ENCODE measurements around the gene CEP104.

Gene CEP104

DNA sequence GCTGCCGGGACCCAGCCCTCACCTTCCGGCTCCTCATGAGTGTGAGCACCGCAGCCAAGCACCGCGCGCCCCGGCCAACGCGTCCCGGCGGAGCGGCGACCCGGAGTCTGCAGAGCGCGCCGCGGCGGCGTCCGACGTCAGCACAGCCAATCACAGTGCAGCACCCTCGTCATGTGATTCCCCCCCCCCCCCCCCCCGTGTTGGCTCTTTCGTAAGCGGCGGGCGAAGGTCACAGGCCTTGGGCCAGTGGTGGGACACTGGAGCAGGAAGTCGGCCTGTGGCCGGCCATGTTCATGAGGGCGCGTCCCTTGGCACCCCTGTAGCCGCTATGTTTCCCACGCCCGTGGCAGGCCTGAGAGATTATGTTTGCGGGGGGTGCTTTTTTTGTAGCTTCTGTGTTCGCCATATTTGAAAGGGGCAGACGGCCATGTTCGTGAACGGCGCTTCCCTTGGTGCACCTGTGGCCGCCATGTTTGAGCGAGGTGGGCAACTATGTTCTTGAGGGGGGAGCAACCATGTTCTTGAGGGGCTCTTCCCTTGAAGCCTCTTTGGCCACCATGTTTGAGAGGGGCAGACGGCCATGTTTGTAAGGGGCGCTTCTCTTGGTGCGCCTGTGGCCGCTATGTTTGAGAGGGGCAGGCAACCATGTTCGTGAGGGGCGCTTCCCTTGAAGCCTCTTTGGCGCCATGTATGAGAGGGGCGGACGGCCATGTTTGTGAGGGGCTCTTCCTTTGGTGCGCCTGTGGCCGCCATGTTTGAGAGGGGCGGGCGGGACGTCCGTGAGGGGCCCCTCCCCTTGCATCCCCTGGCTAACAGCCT is 43.3 kb upstream of the CEP104 start, which contains the start of gene C1orf174:
TSS of gene C1orf174 (minus strand) at position 123 of the 819 bp plus-strand sequence. CDS start at position 37, 86 bp downstream.
- Mint-ChIP-seq H3K27me3 (no peaks in the 10 kb centered on the region), H3K27ac (ENCODE audit: low read depth) (peak within 1 kb of the TSS; percentile 92), H3K4me1 (peaks cover 50% of the 10 kb centered on the region), H3K4me3 (peak within 1 kb of the TSS; percentile 94), H3K36me3 (ENCODE audit: insufficient read depth) (peaks cover 14% of the 10 kb centered on the region), H3K9me3 (peaks cover 6% of the 10 kb centered on the region)
- DNase-seq (ENCODE audit: low spot score in 2 of 2) (peak; percentile 86 to 96), ATAC-seq (replicated peaks; ENCODE audit: extremely low read depth, poor library complexity, severe bottlenecking) (peak; percentile 91)

DNA sequence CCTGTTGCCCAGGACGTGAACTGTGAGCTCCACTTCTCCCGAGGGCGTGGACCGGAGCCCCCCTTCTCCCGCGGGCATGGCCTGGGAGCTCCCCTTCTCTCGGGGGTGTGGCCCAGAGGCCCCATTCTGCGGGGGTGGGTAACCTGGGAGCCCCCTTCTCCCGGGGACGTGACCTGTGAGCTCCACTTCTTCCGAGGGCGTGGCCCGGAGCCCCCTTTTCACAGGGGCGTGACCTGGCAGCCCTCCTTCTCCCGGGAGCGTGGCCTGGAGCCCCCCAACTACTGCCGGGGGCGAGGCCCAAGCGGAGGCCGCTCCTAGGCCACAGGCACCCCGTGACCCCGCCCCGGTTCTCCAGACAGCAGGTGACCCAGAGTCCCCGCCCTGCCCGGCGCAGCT is 42.7 kb upstream of the CEP104 start:
- Mint-ChIP-seq H3K27ac (ENCODE audit: low read depth) (peak overlapping the region; percentile 92), H3K36me3 (ENCODE audit: insufficient read depth) (peaks cover 16% of the 10 kb centered on the region), H3K9me3 (peaks cover 6% of the 10 kb centered on the region), H3K4me1 (peaks cover 50% of the 10 kb centered on the region), H3K27me3 (no peaks in the 10 kb centered on the region), H3K4me3 (peak overlapping the region; percentile 94)
- DNase-seq (ENCODE audit: low spot score in 2 of 2) (peak in 1 of 2 donors; percentile 30), ATAC-seq (replicated peaks; ENCODE audit: extremely low read depth, poor library complexity, severe bottlenecking) (no peak)

DNA sequence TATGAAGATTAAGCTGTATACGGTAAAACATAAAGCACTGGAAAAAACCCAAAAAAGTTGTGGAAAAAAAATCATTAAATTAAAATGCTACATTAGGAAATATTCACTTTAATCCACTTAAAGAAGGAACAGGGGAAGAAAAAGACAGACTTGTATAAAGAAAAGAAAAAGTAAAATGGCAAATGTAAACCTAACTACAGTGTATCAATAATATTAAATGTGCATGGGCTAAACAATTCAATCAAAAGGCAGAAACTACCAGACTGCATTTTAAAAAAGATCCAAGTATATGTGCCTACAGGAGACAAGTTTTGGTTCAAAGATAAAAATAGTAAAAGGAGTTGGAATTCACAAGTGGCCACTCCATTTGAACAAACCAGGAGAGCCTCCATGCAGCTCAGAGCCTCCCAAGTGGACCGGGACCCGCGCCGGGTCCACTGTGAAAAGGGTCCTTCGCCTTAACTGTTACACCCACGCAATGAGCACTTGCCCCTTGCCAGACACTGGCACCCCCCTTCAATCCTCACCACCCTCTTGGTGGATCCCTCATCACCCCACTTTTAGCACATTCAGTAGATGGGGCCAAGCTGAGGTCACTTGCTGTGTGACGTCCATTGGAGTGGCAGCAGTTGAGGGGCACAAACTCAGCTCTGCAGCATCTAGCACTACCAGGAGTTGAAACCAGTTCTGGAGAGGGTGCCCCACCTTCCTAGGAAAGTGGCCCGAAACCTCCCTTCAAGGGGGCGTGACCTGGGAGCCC is 42.2 kb upstream of the CEP104 start:
- H3K27ac Mint-ChIP-seq (ENCODE audit: low read depth): peak overlapping the region; percentile 62
- H3K4me1 Mint-ChIP-seq: peaks cover 50% of the 10 kb centered on the region

DNA sequence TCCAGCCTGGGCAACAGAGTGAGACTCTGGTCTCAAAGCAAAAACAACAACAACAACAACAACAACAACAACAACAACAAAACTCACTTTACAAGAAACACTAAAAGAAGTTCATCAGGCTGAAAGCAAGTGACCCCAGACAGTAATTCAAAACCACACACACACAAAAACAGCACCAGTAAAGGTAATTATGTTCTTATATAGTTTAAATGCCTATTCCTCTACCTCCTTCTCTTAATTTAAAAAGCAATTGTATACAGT is 41.4 kb upstream of the CEP104 start:
- Mint-ChIP-seq H3K36me3 (ENCODE audit: insufficient read depth) (peaks cover 19% of the 10 kb centered on the region), H3K9me3 (peaks cover 6% of the 10 kb centered on the region), H3K27ac (ENCODE audit: low read depth) (peak overlapping the region; percentile 62), H3K27me3 (no peaks in the 10 kb centered on the region), H3K4me1 (peaks cover 44% of the 10 kb centered on the region), H3K4me3 (no peak overlapping the region)
- DNase-seq (ENCODE audit: low spot score in 2 of 2): no peak
- ATAC-seq (replicated peaks; ENCODE audit: extremely low read depth, poor library complexity, severe bottlenecking): no peak

More for the DNA sequence above, 42.2 kb upstream of the CEP104 start:
- no peak for DNase-seq (ENCODE audit: low spot score in 2 of 2)
- Mint-ChIP-seq H3K27me3 (no peaks in the 10 kb centered on the region), H3K4me3 (peak overlapping the region; percentile 94), H3K36me3 (ENCODE audit: insufficient read depth) (peaks cover 19% of the 10 kb centered on the region), H3K9me3 (peaks cover 6% of the 10 kb centered on the region)
- ATAC-seq (replicated peaks; ENCODE audit: extremely low read depth, poor library complexity, severe bottlenecking): no peak

DNA sequence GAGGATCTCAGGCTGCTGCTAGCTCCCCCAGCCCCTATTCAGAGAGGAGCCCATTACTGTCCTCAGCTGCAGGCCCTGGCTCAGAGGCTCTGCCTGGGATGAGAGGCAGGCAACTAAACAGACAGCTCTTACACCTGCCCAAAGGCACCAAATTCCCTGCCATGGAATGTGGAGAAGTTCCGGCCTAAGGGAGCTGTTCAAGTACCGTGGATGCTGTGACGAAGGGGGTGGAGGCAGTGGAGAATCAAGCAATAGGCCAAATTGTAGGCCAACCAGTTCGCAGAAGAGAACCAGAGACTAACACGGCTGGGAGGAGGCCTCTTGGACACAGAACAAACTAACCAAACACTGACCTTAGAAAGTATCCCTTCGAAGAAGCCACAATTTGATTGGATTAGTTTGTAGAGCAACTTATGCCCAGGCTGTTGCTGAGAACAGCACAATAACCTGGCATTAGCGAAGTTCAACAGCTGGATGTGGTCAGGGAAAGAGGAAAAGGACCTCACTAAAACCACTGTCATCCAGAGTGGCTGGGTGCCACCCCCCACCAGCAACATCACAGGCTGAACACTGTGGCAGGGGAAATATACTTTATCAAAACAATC is 39.5 kb upstream of the CEP104 start:
- no peak for DNase-seq (ENCODE audit: low spot score in 2 of 2)
- Mint-ChIP-seq H3K4me1 (peaks cover 33% of the 10 kb centered on the region), H3K36me3 (ENCODE audit: insufficient read depth) (peaks cover 19% of the 10 kb centered on the region), H3K27me3 (no peaks in the 10 kb centered on the region), H3K27ac (ENCODE audit: low read depth) (peak overlapping the region; percentile 59), H3K9me3 (peaks cover 6% of the 10 kb centered on the region), H3K4me3 (no peak overlapping the region)
- no peak for ATAC-seq (replicated peaks; ENCODE audit: extremely low read depth, poor library complexity, severe bottlenecking)

DNA sequence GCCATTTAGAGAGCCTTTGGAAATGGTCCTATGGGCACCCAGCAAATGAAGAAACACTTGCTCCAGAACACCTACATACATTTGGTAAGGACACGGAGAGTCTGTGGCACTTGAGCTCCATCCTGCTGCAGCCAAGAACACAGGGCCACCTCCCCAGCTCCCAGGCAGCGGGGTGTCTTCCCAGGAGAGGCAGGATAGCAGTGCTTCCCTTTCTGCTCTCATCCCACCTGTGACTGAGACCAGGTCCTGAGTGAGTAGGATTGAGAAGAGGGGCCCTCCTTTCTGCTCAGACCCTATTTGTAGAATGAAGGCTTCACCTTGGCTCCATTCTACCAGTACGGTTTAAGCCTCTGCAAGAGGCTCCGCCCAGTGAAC is 38.9 kb upstream of the CEP104 start:
- peak overlapping the region; percentile 59 for H3K27ac Mint-ChIP-seq (ENCODE audit: low read depth)

DNA sequence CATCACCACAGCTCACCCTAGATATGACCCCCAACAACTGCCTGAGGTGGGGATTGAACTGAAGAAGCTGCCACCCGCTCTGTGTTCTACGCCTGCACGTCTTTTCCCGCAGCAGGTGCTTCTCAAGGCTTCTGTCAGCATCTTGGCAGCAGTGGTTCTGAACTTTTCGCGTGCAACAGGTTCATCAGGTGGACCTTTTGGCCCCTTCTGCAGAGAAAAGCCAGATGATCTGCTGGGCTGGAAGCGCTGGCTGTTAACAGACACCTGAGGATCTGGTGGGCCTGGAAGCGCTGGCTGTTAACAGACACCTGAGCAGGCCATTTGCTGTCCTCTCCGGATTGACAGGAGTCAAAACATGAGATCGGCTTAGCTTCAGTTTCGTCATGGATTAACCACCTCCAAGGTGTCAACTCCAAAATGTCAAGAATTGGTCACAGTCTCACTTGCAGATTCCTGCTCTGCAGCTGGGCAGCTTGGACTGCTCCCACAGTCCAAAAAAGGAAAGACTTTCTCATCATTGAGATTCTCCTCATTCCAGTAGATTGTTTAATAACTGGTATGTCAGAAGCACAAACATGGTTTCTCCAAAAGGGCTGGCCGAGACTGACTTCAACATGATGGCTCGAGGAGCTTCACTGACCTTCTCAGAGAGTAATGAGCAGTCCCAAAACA is 38.4 kb upstream of the CEP104 start:
- ATAC-seq (replicated peaks; ENCODE audit: extremely low read depth, poor library complexity, severe bottlenecking): no peak
- no peaks in the 10 kb centered on the region for H3K27me3 Mint-ChIP-seq
- no peak for DNase-seq (ENCODE audit: low spot score in 2 of 2)
- peaks cover 19% of the 10 kb centered on the region for H3K36me3 Mint-ChIP-seq (ENCODE audit: insufficient read depth)
- no peak overlapping the region for H3K4me3 Mint-ChIP-seq
- H3K4me1 Mint-ChIP-seq: peaks cover 39% of the 10 kb centered on the region
- no peak overlapping the region for H3K27ac Mint-ChIP-seq (ENCODE audit: low read depth)
- peaks cover 6% of the 10 kb centered on the region for H3K9me3 Mint-ChIP-seq

More for the DNA sequence above, 38.9 kb upstream of the CEP104 start:
- H3K9me3 Mint-ChIP-seq: peaks cover 6% of the 10 kb centered on the region
- DNase-seq (ENCODE audit: low spot score in 2 of 2) (no peak), ATAC-seq (replicated peaks; ENCODE audit: extremely low read depth, poor library complexity, severe bottlenecking) (no peak)
- no peak overlapping the region for H3K4me3 Mint-ChIP-seq
- H3K27me3 Mint-ChIP-seq: no peaks in the 10 kb centered on the region
- peaks cover 34% of the 10 kb centered on the region for H3K4me1 Mint-ChIP-seq
- peaks cover 19% of the 10 kb centered on the region for H3K36me3 Mint-ChIP-seq (ENCODE audit: insufficient read depth)

DNA sequence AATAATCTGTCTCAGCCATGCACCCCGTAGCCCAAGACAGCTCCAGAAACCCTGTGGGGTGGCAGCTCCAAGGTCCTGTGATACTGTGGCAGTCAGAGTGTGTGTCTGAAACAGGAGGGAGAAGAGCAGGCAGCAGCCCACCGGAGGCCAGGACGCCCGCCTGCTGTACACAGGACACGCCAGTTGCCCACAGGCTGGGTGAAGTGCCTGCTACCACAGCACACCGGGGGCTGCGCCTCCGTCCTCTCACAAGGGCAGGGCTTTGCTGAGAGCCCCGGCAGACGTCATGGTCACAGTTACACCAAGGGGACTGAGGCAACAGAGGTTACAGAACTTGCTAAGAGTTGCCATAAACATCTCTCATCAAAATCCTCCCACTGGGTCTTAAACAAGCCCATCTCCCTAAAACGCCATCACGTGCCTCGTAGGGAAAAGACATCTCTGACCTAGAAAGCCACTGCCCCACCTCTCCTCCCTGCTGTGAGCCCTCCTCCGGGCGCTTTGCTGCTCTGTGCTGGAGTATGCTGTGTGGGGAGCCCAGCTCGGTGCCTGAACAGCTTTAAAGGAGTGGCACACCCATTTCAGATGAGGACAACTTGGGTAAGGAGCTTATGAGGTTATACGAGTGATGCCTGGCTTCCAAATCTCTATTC is 37.7 kb upstream of the CEP104 start:
- H3K27ac Mint-ChIP-seq (ENCODE audit: low read depth): no peak overlapping the region
- H3K27me3 Mint-ChIP-seq: no peaks in the 10 kb centered on the region
- H3K4me3 Mint-ChIP-seq: no peak overlapping the region
- H3K4me1 Mint-ChIP-seq: peaks cover 40% of the 10 kb centered on the region
- no peak for DNase-seq (ENCODE audit: low spot score in 2 of 2)
- H3K36me3 Mint-ChIP-seq (ENCODE audit: insufficient read depth): peaks cover 21% of the 10 kb centered on the region
- H3K9me3 Mint-ChIP-seq: peaks cover 6% of the 10 kb centered on the region
- no peak for ATAC-seq (replicated peaks; ENCODE audit: extremely low read depth, poor library complexity, severe bottlenecking)

DNA sequence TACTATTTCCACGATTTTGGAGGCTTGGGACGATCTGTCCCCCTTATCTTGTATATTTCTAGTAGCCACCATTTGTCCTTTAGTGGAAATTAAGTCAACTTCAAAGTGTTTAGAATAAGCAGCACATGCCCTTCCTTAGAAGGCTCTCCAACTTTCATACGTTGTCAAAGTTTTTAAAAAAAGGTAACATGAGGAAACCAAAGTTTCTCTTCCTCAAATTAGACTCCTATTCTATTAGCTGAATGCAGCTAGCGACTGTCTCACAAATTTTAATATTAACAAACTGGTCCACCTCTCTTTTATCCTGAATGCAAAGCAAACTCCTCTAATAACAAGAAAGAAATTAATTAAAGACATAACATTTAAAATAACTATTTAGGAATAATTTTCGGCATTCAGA is 36.2 kb upstream of the CEP104 start:
- H3K27me3 Mint-ChIP-seq: no peaks in the 10 kb centered on the region
- no peak for ATAC-seq (replicated peaks; ENCODE audit: extremely low read depth, poor library complexity, severe bottlenecking)
- H3K9me3 Mint-ChIP-seq: peaks cover 6% of the 10 kb centered on the region
- H3K27ac Mint-ChIP-seq (ENCODE audit: low read depth): no peak overlapping the region
- no peak for DNase-seq (ENCODE audit: low spot score in 2 of 2)
- H3K4me1 Mint-ChIP-seq: peaks cover 31% of the 10 kb centered on the region
- peaks cover 31% of the 10 kb centered on the region for H3K36me3 Mint-ChIP-seq (ENCODE audit: insufficient read depth)
- no peak overlapping the region for H3K4me3 Mint-ChIP-seq

DNA sequence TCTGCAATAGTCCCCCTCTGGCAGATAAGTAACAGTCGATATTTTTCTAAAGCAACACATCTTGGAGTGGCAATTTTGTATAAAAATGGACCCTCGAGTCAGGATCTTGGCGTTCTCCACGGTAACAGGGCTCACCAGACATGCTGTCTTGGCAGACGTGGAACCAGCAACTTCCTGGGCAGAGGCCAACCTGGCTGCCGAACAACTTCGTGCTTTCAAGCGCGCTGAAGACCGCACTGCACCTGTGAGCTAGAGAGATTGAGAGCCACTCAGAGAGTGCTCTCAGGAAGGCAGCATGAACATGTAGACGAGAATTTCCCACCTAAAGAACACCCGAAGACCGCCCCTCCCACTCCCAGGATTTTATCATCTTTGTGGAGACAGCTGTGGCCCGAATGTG is 35.7 kb upstream of the CEP104 start:
- no peak overlapping the region for H3K27ac Mint-ChIP-seq (ENCODE audit: low read depth)
- no peaks in the 10 kb centered on the region for H3K27me3 Mint-ChIP-seq
- H3K4me3 Mint-ChIP-seq: no peak overlapping the region
- H3K36me3 Mint-ChIP-seq (ENCODE audit: insufficient read depth): peaks cover 32% of the 10 kb centered on the region
- DNase-seq (ENCODE audit: low spot score in 2 of 2): no peak
- peaks cover 31% of the 10 kb centered on the region for H3K4me1 Mint-ChIP-seq
- H3K9me3 Mint-ChIP-seq: peaks cover 6% of the 10 kb centered on the region
- no peak for ATAC-seq (replicated peaks; ENCODE audit: extremely low read depth, poor library complexity, severe bottlenecking)

DNA sequence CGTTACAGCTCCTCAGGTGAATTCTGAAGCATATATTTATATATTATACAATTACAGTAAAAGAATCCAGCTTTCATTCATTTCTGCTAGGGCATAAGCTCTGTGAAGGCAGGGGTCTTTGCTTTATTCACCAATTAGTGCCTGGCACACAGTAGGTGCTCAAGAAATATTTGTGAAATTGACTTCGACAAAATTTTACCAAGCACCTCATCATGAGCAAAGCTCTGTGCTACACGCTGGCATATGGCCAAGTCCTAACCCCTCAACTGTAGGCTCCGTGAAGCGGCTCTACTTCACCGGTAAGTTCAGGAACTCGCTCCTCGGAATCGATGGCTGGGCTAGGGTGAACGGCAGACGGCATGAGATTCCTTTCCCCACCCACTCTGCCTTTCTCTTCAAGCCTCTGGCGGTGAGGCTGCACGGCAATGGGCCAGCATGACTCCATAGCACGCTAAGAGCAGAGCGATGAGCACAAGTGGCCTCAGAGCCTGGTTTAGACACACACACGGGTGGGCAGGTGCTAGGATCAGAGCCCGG is 34.4 kb upstream of the CEP104 start:
- Mint-ChIP-seq H3K27ac (ENCODE audit: low read depth) (peak overlapping the region; percentile 88), H3K4me1 (peaks cover 23% of the 10 kb centered on the region)
- no peak for DNase-seq (ENCODE audit: low spot score in 2 of 2)

More for the DNA sequence above, 34.4 kb upstream of the CEP104 start:
- Mint-ChIP-seq H3K9me3 (no peaks in the 10 kb centered on the region), H3K4me3 (peak overlapping the region; percentile 75), H3K36me3 (ENCODE audit: insufficient read depth) (peaks cover 35% of the 10 kb centered on the region), H3K27me3 (no peaks in the 10 kb centered on the region)
- no peak for ATAC-seq (replicated peaks; ENCODE audit: extremely low read depth, poor library complexity, severe bottlenecking)
